ENCODE results near the gene SIL1. TPM values are rescaled to one million over a fixed set of nuclear protein-coding genes. Genes with fewer than 3 reads are reported as not detected.

SIL1 gene
- total and polyA plus RNA-seq, 7 donors: 7.8 to 60.8 (median 33.0) TPM

GRCh38 chr5:139148986-139149385, 49.2 kb downstream of the SIL1 start:
- intact Hi-C loops (cut with DNase I): no loop called here
- TF ChIP-seq CTCF (IDR thresholded peaks at IDR 0.05): no peak
- no peak for TF ChIP-seq EP300 (IDR thresholded peaks at IDR 0.05)
- no peak for TF ChIP-seq POLR2A (IDR thresholded peaks at IDR 0.05)
- TF ChIP-seq POLR2AphosphoS5 (IDR thresholded peaks at IDR 0.05): no peak
- peaks cover 0 to 45% (median 44%) of the 10 kb centered on the region in 4 donors for H3K4me1 ChIP-seq
- no peaks in the 10 kb centered on the region for H3K36me3 ChIP-seq
- H3K27me3 ChIP-seq: no peaks in the 10 kb centered on the region
- DNase-seq: no peak
- no peaks in the 10 kb centered on the region for H3K9me3 ChIP-seq
- WGBS, 2 donors: 70 to 76% methylated on average over 5 of the region's 5 CpGs
- no peak overlapping the region for H3K4me3 ChIP-seq
- H3K27ac ChIP-seq: peak overlapping the region in 3 of 4 donors; percentile 68 to 76 (median 72)

- Histone ChIP-seq H3K36me3 (no peaks in the 10 kb centered on the region), H3K4me1 (peaks cover 0 to 45% (median 44%) of the 10 kb centered on the region in 4 donors), H3K4me3 (no peak overlapping the region), H3K27me3 (no peaks in the 10 kb centered on the region), H3K9me3 (no peaks in the 10 kb centered on the region), H3K27ac (peak overlapping the region; percentile 17 to 76 (median 70))
- no peak for DNase-seq
- intact Hi-C loops (cut with DNase I): no loop called here
- TF ChIP-seq CTCF (IDR thresholded peaks at IDR 0.05): no peak
- no peak for TF ChIP-seq POLR2A (IDR thresholded peaks at IDR 0.05)
- TF ChIP-seq POLR2AphosphoS5 (IDR thresholded peaks at IDR 0.05): no peak
- no peak for TF ChIP-seq EP300 (IDR thresholded peaks at IDR 0.05)
- WGBS, 2 donors: 80 to 88% methylated on average over 2 of the region's 2 CpGs
Observed at GRCh38 chr5:139148306-139148705, 49.9 kb downstream of the SIL1 start.

GRCh38 chr5:139147483-139148087, 50.6 kb downstream of the SIL1 start:
- 9 to 15% methylated on average over 2 of the region's 2 CpGs for WGBS, 2 donors
- H3K4me3 ChIP-seq: no peak overlapping the region
- H3K27me3 ChIP-seq: no peaks in the 10 kb centered on the region
- intact Hi-C loops (cut with DNase I): loop anchor here (2.0 kb wide), 1 partner anchor 31 kb away; no protein-coding TSS in a partner anchor
- peak overlapping the region; percentile 58 to 76 (median 70) for H3K27ac ChIP-seq
- no peaks in the 10 kb centered on the region for H3K9me3 ChIP-seq
- no peaks in the 10 kb centered on the region for H3K36me3 ChIP-seq
- TF ChIP-seq CTCF (IDR thresholded peaks at IDR 0.05): no peak
- peak; percentile 20 to 58 (median 50) for TF ChIP-seq POLR2AphosphoS5 (IDR thresholded peaks at IDR 0.05)
- TF ChIP-seq POLR2A (IDR thresholded peaks at IDR 0.05): no peak
- DNase-seq: peak; percentile 95
- H3K4me1 ChIP-seq: peaks cover 0 to 48% (median 47%) of the 10 kb centered on the region in 4 donors

GRCh38 chr5:139146809-139147482, 51.2 kb downstream of the SIL1 start:
- Histone ChIP-seq H3K4me1 (peaks cover 0 to 55% (median 54%) of the 10 kb centered on the region in 4 donors), H3K27me3 (no peaks in the 10 kb centered on the region), H3K4me3 (no peak overlapping the region), H3K27ac (peak overlapping the region; percentile 58 to 76 (median 70)), H3K9me3 (no peaks in the 10 kb centered on the region), H3K36me3 (no peaks in the 10 kb centered on the region)
- TF ChIP-seq CTCF (IDR thresholded peaks at IDR 0.05) (no peak), POLR2AphosphoS5 (IDR thresholded peaks at IDR 0.05) (no peak), POLR2A (IDR thresholded peaks at IDR 0.05) (no peak), EP300 (IDR thresholded peaks at IDR 0.05) (no peak)
- 60 to 61% methylated on average over 2 of the region's 2 CpGs for WGBS, 2 donors
- intact Hi-C loops (cut with DNase I): loop anchor here (2.0 kb wide), 1 partner anchor 32 kb away; no protein-coding TSS in a partner anchor
- no peak for DNase-seq
